Gastrocnemius medialis (tissue), 4 donors: ENCODE results near the gene NPTXR.

Experiments used
- CTCF ChIP-seq, 5 experiments: fragments of 450-650 bp in 3 of 5; fragments of 200-600 bp in 2 of 5; sonication (generic) in 2 of 5; IDR thresholded peaks in 4 of 5; conservative IDR thresholded peaks in 1 of 5; 1 replicate in 4 of 5; 2 replicates in 1 of 5; pipeline ENCODE4 v1.5.1; 2016 to 2019; ENCODE audit warnings: antibody characterized with exemption in 5 of 5, mild to moderate bottlenecking in 3 of 5, moderate library complexity in 3 of 5
- POLR2A ChIP-seq, 2 donors: fragments of 450-650 bp; IDR thresholded peaks; one replicate each; pipeline ENCODE4 v1.6.1; 2017; ENCODE audit warnings: antibody characterized with exemption in 2 of 2, mild to moderate bottlenecking in 2 of 2, moderate library complexity in 2 of 2

- TF ChIP-seq CTCF (IDR thresholded peaks at IDR 0.05 in 4 of 5, conservative IDR thresholded peaks at IDR 0.05 in 1 of 5) (no peak), POLR2A (IDR thresholded peaks at IDR 0.05) (no peak)
Measured at GRCh38 chr22:38829485-38829884, 14.3 kb downstream of the NPTXR start.
